ENCODE data around the gene MAMDC4. TPM values are rescaled to one million over a fixed set of nuclear protein-coding genes. Genes with fewer than 3 reads are reported as not detected.
A peak's percentile ranks its signal among the peaks of the same experiment; 100 is the strongest.

Gene MAMDC4
- total RNA-seq, 1 experiment from 2014 or later: 6.3 TPM

- Histone ChIP-seq H3K36me3 (ENCODE audit: control insufficient read depth, insufficient read depth, low read length) (no peaks in the 10 kb centered on the region), H3K4me1 (ENCODE audit: control insufficient read depth, insufficient read depth, low read length) (peaks cover 15% of the 10 kb centered on the region), H3K27ac (ENCODE audit: low read length) (peak within 1 kb of the TSS; percentile 83), H3K9me3 (ENCODE audit: control insufficient read depth, insufficient read depth, low read depth, low read length) (no peaks in the 10 kb centered on the region), H3K4me3 (ENCODE audit: low read depth in 2 of 2, low read length in 2 of 2) (peak within 1 kb of the TSS; percentile 69 to 83), H3K27me3 (ENCODE audit: control insufficient read depth, insufficient read depth, low read length) (no peaks in the 10 kb centered on the region)
- ChIA-PET POLR2A (no interaction called here), CTCF (no interaction called here)
- ATAC-seq (peak; percentile 79), DNase-seq (ENCODE audit: low read depth, low spot score) (peak; percentile 91)
- BruUV-seq (replicated peaks): no TSS peak
- TF ChIP-seq POLR2AphosphoS5 (IDR thresholded peaks at IDR 0.05; ENCODE audit: low read depth, low read length) (peak; percentile 86), SIN3A (IDR thresholded peaks at IDR 0.05; ENCODE audit: borderline replicate concordance, insufficient read depth, low read depth, low read length) (no peak)
- intact Hi-C loops (cut with micrococcal nuclease; ENCODE audit: unreplicated experiment) (no loop called here), in situ Hi-C loops (cut with HindIII; ENCODE audit: low pct_unique_long_range_greater_than_20kb, low sequenced_read_pairs) (no loop called here)
Observed at GRCh38 chr9:136849038-136849959, 2.8 kb upstream of the MAMDC4 start, which contains the start of gene PHPT1. Gene PHPT1, plus strand, starts transcription at chr9:136849409. Its CDS starts 22 bp downstream, at chr9:136849431.

GRCh38 chr9:136849960-136850865 lies 1.9 kb upstream of the MAMDC4 start:
- ChIA-PET POLR2A (interaction anchor here (0.6 kb wide), 1 partner anchor 88 kb away, joined by 6 read pairs; no protein-coding TSS in a partner anchor), CTCF (no interaction called here)
- intact Hi-C loops (cut with micrococcal nuclease; ENCODE audit: unreplicated experiment): no loop called here
- DNase-seq (ENCODE audit: low read depth, low spot score) (no peak), ATAC-seq (no peak)
- Histone ChIP-seq H3K27ac (ENCODE audit: low read length) (peak overlapping the region; percentile 83), H3K9me3 (ENCODE audit: control insufficient read depth, insufficient read depth, low read depth, low read length) (no peaks in the 10 kb centered on the region), H3K4me3 (ENCODE audit: low read depth in 2 of 2, low read length in 2 of 2) (peak overlapping the region; percentile 64 to 69), H3K4me1 (ENCODE audit: control insufficient read depth, insufficient read depth, low read length) (peaks cover 15% of the 10 kb centered on the region), H3K36me3 (ENCODE audit: control insufficient read depth, insufficient read depth, low read length) (no peaks in the 10 kb centered on the region), H3K27me3 (ENCODE audit: control insufficient read depth, insufficient read depth, low read length) (no peaks in the 10 kb centered on the region)
- TSS peak; percentile 96 for BruUV-seq (replicated peaks)
- TF ChIP-seq REST (IDR thresholded peaks at IDR 0.05; ENCODE audit: insufficient read depth in 1 of 2, low read depth in 2 of 2, low read length in 1 of 2) (no peak), CTCF (IDR thresholded peaks at IDR 0.05) (no peak)
- in situ Hi-C loops (cut with HindIII; ENCODE audit: low pct_unique_long_range_greater_than_20kb, low sequenced_read_pairs): no loop called here
